ENCODE data around the gene FBF1. TPM values are rescaled to one million over a fixed set of nuclear protein-coding genes. Genes with fewer than 3 reads are reported as not detected.
"Not testable (repeated sequence)": the region's sequence is repeated elsewhere in the genome, so short reads cannot be mapped to it uniquely, and the experiment has no call there.

Gene FBF1
- 20.4 and 21.4 TPM in 2 replicates for total RNA-seq

DNA sequence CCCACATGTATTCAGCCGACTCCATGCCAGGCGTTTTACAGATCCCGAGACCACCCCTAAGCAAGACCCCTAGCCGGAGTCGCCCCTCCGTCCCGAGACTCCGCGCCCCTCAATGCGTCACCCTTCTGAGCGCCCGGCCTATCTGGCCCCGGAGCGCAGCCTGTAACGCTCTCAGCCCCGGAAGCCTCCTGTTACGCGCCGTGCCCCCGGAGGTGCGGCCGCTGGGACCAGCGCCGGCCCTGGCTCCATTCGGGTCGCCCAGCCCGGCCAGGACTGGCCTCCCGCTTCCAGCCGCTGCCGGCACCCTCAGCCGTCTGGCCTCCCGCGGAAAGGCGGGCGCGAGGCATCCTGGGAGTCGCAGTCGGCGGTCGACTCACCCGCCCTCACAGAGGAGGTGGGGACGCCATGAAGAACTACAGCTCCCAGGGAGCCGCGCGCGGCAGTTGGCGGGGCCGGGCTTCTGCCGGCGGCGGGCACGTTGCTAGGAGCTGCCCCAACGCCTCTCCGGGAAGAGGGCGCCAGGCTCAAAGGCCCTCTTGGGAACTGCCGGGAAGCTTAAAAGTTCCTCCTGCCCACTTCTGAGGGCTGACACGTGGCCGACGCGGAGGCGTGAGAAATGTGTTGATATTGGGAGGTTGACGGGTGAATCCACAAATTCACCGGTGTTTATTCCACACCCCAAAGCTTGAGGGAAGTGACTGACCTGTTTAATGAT lies at the start of gene FBF1:
TSS of gene FBF1 (minus strand) at position 316 of the 715 bp plus-strand sequence. CDS start 2,893 bp downstream, outside the sequence.
- intact Hi-C loops (cut with micrococcal nuclease): loop anchor here (1.0 to 2.0 kb wide), 2 partner anchors 36 to 38 kb away; partner anchors contain the start of genes ACOX1, MRPL38 and TEN1

DNA sequence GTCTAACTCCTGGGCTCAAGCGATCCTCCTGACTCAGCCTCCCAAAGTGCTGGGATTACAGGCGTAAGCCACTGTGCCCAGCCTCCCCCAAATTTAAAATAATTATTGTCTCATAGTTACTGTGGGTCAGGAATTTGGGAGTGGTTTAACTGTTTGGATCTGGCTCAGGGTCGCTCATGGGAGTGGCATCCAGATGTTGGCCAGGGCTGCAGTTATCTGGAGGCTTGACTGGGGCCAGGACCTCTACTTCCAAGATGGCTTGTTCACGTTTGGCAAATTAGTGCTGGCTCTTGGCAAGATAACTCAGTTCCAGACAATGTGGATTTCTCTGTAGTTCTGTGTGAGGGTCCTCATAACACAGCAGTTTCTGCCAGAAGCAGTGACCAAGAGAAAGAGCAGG lies 46.2 kb upstream of the FBF1 start:
- intact Hi-C loops (cut with micrococcal nuclease): no loop called here

- intact Hi-C loops (cut with micrococcal nuclease): no loop called here
These were observed 45.1 kb upstream of the FBF1 start for GRCh38 chr17:75985986-75986385.

DNA sequence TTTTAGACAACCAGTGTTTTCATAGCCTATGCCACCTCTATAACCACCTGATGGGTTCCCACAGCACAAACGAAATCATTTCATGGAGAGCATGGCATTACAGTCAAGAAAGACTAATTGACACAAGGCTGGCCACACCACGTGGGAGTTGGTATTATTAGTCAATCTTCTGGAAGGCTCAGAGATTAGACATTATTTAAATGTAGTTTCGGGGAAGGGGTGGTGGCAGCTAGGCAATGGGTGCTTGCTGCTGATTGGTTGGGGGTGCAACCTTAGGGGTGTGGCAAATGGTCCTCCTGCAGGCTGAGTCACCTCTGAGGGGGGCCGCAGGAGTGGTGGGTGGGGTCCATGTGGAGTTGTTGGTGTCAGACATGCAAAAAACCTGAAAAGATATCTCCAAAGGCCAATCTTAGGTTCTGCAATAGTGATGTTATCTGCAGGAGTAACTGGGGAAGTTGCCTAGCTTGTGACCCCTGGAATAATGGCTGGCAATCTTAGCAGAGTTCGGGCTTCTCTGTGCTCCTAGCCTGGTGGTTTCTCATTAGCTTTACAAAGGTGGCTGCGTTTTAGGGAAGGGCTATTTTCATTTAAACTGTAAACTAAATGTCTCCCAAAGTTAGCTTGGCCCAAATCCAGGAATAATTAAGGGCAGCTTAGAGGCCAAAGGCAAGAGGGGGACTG lies 42.8 kb upstream of the FBF1 start:
- intact Hi-C loops (cut with micrococcal nuclease): no loop called here

DNA sequence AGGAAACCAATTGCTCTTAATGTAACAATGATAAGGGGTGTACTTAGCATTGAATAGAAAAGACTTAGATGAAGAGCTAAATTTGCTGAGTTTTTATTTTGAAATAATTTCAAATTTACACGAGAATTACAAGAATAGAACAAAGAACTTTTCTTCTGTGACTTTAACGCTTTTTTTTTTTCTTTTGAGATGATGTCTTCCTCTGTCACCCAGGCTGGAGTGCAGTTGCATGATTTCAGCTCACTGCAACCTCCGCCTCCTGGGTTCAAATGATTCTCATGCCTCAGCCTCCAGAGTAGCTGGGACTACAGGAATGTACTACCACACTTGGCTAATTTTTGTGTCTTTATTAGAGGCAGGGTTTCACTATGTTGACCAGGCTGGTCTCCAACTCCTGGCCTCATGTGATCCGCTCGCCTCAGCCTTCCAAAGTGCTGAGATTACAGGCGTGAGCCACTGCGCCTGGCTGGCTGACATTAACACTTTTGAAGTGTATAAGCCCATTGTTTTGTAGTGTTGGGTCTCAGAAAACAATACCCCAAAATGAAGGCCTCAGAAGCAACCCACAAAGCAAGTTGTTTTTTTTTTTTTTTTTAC lies 40.3 kb upstream of the FBF1 start:
- intact Hi-C loops (cut with micrococcal nuclease): no loop called here

DNA sequence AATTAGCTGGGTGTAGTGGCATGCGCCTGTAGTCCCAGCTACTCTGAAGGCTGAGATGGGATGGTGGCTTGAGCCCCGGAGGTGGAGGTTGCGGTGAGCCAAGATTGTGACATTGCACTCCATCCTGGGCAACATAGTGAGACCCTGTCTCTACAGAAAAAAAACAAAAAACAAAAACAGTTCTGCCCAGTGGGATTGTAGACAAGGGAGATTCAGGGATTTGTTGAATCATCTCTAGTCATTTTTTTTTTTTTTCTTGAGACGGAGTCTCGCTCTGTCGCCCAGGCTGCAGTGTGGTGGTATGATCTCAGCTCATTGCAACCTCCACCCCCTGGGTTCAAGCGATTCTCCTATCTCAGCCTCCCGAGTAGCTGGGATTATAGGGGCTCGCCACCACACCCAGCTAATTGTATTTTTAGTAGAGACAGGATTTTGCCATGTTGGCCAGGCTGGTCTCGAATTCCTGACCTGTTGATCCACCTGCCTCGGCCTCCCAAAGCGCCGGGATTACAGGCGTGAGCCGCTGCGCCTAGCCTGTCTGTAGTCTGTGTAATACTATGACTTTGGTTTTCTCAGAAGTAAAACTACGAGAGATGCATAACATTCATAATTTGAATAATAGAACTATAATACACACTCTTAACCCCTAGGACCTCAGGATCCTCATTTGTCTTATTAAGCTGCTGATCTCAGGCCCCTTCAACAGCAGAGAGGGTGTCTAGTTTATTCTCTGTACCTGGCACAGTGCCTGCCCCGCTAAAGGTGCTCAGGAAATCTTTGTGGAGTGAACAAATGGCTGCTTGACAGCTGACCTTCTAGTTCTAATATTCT lies 39.6 kb upstream of the FBF1 start:
- intact Hi-C loops (cut with micrococcal nuclease): no loop called here

DNA sequence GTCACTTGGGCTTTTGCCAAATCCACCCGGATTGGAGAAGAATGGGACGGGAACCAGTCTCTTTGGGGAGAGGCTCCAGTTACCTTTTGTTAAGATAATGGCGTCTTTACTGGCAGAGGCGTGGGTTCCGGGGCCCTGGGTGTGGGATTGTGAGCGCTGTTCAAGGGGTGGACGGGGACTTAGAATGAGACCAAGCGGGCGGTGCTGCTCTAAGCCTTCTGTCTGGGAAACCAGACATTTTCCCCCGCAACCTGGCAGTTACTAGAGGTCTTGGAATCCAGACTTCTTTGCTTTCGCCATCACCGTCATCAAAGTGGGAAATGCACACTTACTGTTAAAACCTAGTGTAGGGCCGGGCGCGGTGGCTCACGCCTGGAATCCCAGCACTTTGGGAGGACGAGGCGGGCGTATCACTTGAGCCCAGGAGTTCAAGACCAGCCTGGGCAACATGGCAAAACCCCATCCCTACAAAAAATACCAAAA lies 38.9 kb upstream of the FBF1 start:
- intact Hi-C loops (cut with micrococcal nuclease): loop anchor here (1.0 kb wide), 3 partner anchors 38 to 93 kb away; partner anchors contain the start of genes FBF1 and SRP68

- intact Hi-C loops (cut with micrococcal nuclease): loop anchor here (1.0 kb wide), 3 partner anchors 38 to 93 kb away; partner anchors contain the start of genes FBF1 and SRP68
These were observed 38.3 kb upstream of the FBF1 start, which contains the start of the genes ACOX1 and TEN1 for GRCh38 chr17:75978938-75979704. TSS of gene ACOX1 (minus strand) at chr17:75979166. CDS start at chr17:75979073, 93 bp downstream. TSS of gene TEN1 (plus strand) at chr17:75979240. CDS start at chr17:75986193, 6,953 bp downstream.

GRCh38 chr17:75976175-75976848 lies 35.5 kb upstream of the FBF1 start:
- intact Hi-C loops (cut with micrococcal nuclease): no loop called here

GRCh38 chr17:75975757-75976174 lies 34.9 kb upstream of the FBF1 start:
- intact Hi-C loops (cut with micrococcal nuclease): no loop called here

DNA sequence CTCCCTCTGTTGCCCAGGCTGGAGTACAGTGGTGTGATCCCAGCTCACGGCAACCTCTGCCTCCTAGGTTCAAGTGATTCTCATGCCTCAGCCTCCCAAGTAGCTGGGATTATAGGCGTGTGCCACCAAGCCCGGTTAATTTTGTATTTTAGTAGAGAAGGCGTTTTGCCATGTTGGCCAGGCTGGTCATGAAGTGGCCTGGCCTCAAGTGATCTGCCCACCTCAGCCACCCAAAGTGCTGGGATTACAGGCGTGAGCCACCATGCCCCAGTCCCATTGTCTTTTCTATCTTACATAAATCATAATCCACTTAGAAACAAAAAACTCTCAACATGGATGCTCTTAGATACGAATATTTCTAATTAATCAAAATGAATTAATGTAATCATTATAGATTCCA lies 34.3 kb upstream of the FBF1 start:
- intact Hi-C loops (cut with micrococcal nuclease): not testable (repeated sequence)

GRCh38 chr17:75970626-75971025 lies 29.8 kb upstream of the FBF1 start:
- intact Hi-C loops (cut with micrococcal nuclease): no loop called here

DNA sequence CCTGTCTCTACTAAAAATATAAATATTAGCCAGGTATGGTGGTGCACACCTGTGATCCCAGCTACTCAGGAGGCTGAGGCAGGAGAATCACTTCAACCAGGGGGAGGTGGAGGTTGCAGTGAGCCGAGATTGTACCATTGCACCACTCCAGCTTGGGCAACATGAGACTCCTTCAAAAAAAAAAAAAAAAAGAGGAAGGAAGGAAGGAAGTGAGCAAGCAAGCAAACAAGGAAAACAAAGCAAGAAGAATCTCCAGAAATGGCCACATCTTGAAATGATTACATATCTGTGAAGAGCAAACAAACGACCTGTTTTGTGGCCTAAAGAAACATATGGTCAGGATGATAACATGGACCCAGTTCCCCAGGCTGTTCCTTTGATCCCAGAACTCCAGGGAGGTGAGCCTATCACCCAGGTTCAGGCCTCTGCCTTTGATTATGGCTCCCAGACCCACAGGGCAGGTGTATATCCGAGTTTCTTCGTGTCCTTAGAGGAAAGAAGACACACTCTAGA lies 29.2 kb upstream of the FBF1 start:
- intact Hi-C loops (cut with micrococcal nuclease): no loop called here

DNA sequence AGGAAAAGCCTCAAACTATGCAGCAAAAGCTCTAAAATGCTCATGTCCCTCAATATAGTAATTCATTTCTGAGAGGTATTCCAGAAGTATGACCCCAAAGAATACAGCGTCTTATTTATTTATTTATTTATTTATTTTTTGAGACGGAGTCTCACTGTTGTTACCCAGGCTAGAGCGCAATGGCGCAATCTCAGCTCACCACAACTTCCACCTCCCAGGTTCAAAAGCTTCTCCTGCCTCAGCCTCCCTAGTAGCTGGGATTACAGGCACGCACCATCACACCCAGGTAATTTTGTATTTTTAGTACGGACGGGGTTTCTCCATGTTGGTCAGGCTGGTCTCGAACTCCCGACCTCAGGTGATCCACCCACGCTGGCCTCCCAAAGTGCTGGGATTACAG lies 28.2 kb upstream of the FBF1 start:
- intact Hi-C loops (cut with micrococcal nuclease): not testable (repeated sequence)

DNA sequence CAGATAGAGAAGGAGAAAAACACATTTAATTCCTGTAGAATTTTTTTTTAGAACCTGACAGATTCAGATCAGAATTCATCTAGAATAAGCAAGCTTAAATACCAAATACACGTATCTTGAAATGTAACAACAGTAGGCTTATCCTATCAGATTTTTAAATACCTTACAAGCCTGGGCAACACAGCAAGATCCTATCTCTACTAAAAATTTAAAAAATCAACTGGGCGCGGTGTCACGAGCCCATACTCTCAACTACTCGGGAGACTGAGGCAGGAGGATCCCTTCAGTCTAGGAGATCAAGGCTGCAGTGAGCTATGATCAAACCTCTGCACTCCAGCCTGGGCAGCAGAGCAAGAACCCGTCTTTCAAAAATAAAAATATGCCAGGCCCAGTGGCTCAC lies 24.6 kb upstream of the FBF1 start:
- intact Hi-C loops (cut with micrococcal nuclease): no loop called here

GRCh38 chr17:75959839-75960511 lies 19.1 kb upstream of the FBF1 start:
- intact Hi-C loops (cut with micrococcal nuclease): no loop called here

DNA sequence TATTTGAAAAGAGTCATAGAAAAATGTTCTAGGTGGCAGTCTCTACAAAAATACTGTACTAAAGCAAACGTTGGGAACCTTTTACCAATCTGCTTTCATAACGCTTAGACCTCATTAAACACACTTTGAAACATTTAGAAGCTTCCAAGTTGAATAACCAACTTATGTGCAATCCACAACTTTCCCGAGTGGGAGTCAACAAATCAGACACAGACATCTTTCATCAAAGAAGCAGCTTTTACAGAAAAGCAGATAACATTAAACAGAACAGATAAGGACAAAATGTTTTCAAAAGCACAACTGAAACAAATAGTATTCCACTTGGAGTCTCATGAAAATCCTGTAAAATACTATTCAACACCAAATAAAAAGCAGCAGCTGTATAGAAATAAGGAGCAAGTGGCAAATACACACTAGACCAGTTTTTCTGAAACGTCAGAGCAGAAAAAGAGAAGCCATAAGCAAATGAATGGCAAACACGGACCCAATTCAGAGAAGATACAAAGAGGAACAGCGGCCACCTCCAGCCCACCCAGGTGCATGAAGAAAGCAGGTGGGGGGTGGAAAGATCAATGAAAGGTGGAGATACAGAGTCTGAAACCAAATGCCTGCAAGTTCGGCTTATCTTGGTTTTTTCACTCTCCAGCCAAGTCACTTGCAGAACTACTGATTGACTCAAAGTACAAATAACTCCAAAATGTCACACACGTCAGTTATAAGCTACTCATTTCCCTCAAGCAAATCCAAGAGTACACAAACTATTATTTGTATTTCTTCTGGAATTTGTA lies 18.4 kb upstream of the FBF1 start:
- intact Hi-C loops (cut with micrococcal nuclease): no loop called here

All from T-helper 2 cell treated with Interferon-gamma antibody and Interleukin-4, amounts not matched to agents 100 ng/mL and 5 ng/mL, for 36 hours (primary cell).